A673 (cell line): ENCODE measurements around the gene MZB1. TPM values are rescaled to one million over a fixed set of nuclear protein-coding genes. Genes with fewer than 3 reads are reported as not detected.

Experiments
- BruUV-seq: library from RNA; stranded (reverse); fragments of 400-500 nt; replicated peaks from 2 replicates; lab custom pipeline; 2021; lab: Mats Ljungman, UMichigan
- CTCF ChIA-PET: fragments of 300-600 bp; sonication (Branson Sonifier 250); formaldehyde crosslinking; loops from one replicate; lab custom pipeline; 2022; ENCODE audit warnings: antibody characterized with exemption; lab: Charles Lee
- POLR2A ChIA-PET: fragments of 300-600 bp; sonication (Branson Sonifier 250); formaldehyde crosslinking; loops from one replicate; lab custom pipeline; 2022; ENCODE audit warnings: antibody characterized with exemption; ENCODE audit not compliant: low non-redundant PET; lab: Charles Lee
- DNase-seq: peaks from one replicate; pipeline ENCODE4 v3.0.0-alpha.2; 2015; ENCODE audit warnings: low spot score
- H3K27ac ChIP-seq: fragments of 200-600 bp; sonication (generic); 2 replicates; pipeline ENCODE4 v1.5.1; 2016; ENCODE audit warnings: mixed run types, low read depth, mild to moderate bottlenecking, mixed read lengths, antibody characterized with exemption, low read length; ENCODE audit not compliant: poor library complexity, severe bottlenecking
- H3K27me3 ChIP-seq: fragments of 200-600 bp; sonication (generic); replicated peaks from 2 replicates; pipeline ENCODE4 v1.6.1; 2017; ENCODE audit warnings: mixed run types, low read depth, mild to moderate bottlenecking, mixed read lengths, antibody characterized with exemption, low read length; ENCODE audit not compliant: insufficient read depth, poor library complexity
- H3K36me3 ChIP-seq: fragments of 200-600 bp; sonication (generic); 2 replicates; pipeline ENCODE4 v1.6.1; 2016; ENCODE audit warnings: mixed run types, mild to moderate bottlenecking, mixed read lengths, antibody characterized with exemption, low read length; ENCODE audit not compliant: insufficient read depth, poor library complexity, severe bottlenecking
- H3K4me1 ChIP-seq: fragments of 200-600 bp; sonication (generic); 2 replicates; pipeline ENCODE4 v1.6.1; 2017; ENCODE audit warnings: mixed run types, mild to moderate bottlenecking, mixed read lengths, antibody characterized with exemption, low read length; ENCODE audit not compliant: insufficient read depth, poor library complexity, severe bottlenecking
- H3K4me3 ChIP-seq: fragments of 200-600 bp; sonication (generic); 2 replicates; pipeline ENCODE4 v1.5.1; 2016; ENCODE audit warnings: low read depth, mixed run types, mild to moderate bottlenecking, mixed read lengths, low read length; ENCODE audit not compliant: poor library complexity, severe bottlenecking
- H3K9me3 ChIP-seq: fragments of 200-600 bp; sonication (generic); 2 replicates; pipeline ENCODE4 v1.6.1; 2016; ENCODE audit warnings: mixed run types, low read depth, mild to moderate bottlenecking, mixed read lengths, antibody characterized with exemption, low read length; ENCODE audit not compliant: poor library complexity, severe bottlenecking
- EZH2 ChIP-seq: fragments of 200-600 bp; sonication (generic); IDR thresholded peaks from 2 replicates; pipeline ENCODE4 v1.6.1; 2017; ENCODE audit warnings: borderline replicate concordance, low read depth, mild to moderate bottlenecking, mixed read lengths, antibody characterized with exemption, low read length; ENCODE audit not compliant: poor library complexity, severe bottlenecking
- intact Hi-C: fragments of 100-400 bp; cut with micrococcal nuclease; formaldehyde crosslinking; loops from one replicate; pipeline ENCODE4 v1.10.0; 2022; ENCODE audit not compliant: unreplicated experiment
- total RNA-seq: library from RNA; stranded (reverse); gene quantifications from 2 replicates; pipeline ENCODE4 v1.2.3, GENCODE V29; 2021
- TF ChIP-seq, protein P1 (sequence below): fragments of 300-800, 200-600 bp; sonication (generic); conservative IDR thresholded peaks from 2 replicates; pipeline ENCODE4 v1.5.1; 2017; ENCODE audit warnings: low read depth, mild to moderate bottlenecking, antibody characterized with exemption, low read length, moderate library complexity, mixed read lengths

MZB1 gene
- total RNA-seq, 1 experiment from 2014 or later: not detected

DNA sequence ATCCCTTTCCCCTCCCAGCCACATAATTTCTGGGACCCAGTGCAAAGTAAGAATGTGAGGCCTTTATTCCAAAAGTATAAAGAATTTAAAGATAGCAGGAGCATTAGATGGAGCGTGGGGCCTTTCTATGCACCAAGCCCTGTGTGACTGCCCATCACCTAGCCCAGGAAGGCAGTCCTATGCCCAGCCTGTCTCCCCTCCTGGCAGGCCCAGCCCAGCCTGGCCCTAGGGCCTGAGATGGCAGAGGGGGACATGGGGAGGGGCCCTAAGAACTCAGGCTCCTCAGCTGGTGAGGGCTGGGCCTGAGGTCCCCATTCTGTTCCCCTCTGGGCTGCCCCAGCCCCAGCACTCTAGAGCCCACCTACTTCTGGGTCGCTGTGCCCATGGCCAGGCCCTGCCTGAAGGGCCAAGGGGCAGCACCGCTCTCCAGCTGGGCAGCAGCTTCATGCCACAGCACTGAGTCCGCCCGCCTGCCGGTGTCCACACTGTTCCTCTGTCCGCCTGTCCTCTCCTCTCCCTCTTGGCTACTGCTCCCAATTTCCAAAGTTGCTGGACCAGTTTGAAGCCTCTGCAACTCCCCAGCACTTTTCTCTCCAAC is 5.6 kb downstream of the MZB1 start:
- DNase-seq: no peak
- CTCF ChIA-PET: no interaction called here
- TF ChIP-seq, protein P1, sequence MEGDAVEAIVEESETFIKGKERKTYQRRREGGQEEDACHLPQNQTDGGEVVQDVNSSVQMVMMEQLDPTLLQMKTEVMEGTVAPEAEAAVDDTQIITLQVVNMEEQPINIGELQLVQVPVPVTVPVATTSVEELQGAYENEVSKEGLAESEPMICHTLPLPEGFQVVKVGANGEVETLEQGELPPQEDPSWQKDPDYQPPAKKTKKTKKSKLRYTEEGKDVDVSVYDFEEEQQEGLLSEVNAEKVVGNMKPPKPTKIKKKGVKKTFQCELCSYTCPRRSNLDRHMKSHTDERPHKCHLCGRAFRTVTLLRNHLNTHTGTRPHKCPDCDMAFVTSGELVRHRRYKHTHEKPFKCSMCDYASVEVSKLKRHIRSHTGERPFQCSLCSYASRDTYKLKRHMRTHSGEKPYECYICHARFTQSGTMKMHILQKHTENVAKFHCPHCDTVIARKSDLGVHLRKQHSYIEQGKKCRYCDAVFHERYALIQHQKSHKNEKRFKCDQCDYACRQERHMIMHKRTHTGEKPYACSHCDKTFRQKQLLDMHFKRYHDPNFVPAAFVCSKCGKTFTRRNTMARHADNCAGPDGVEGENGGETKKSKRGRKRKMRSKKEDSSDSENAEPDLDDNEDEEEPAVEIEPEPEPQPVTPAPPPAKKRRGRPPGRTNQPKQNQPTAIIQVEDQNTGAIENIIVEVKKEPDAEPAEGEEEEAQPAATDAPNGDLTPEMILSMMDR: no peak
- TF ChIP-seq EZH2: no peak
- Histone ChIP-seq H3K9me3 (no peaks in the 10 kb centered on the region), H3K27ac (no peak overlapping the region), H3K36me3 (no peaks in the 10 kb centered on the region), H3K27me3 (no peaks in the 10 kb centered on the region), H3K4me1 (peaks cover 13% of the 10 kb centered on the region), H3K4me3 (no peak overlapping the region)
- no TSS peak for BruUV-seq
- POLR2A ChIA-PET: no interaction called here
- intact Hi-C loops: no loop called here

DNA sequence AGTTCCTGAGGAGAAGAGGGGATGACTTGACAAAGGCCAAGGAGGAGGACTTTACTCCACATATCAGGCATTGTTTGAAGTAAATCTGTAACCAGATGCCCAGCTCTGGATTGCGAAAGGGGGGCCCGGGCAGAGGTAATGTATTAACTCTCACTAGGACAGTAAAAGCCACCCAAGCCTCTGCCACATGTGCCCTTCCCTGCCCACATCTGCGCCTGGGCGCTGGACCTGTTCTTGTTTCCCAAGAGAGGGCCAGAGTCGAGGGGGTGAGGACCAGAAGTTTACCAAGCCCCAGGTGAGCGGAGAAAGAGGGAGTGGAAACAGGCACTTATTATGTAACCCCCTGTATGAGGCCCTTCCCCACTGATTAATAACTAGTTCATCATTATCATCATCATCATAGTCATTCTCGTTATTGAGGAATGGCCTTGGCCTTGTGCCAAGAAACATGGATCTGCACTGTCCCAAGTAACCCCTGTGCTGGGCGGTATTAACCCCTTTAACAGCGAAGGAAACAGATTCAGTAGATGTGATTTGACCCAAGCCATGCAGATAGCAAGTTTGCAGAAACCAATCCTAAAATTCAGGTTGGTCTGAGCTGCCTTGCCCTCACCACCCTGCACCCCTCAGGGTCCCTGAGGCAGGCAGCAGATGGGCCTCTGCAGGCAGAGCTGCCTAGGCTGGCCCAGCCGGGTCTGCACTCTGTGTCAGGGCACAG is 6.3 kb downstream of the MZB1 start, which contains the start of gene SLC23A1:
Gene SLC23A1, minus strand, starts transcription at position 23 of the 718 bp plus-strand sequence. CDS start 44 bp downstream, outside the sequence.
- H3K36me3 ChIP-seq: no peaks in the 10 kb centered on the region
- no TSS peak for BruUV-seq
- ChIA-PET POLR2A (interaction anchor here (0.6 kb wide), 1 partner anchor 430 kb away, joined by 5 read pairs; no protein-coding TSS in a partner anchor), CTCF (no interaction called here)
- H3K9me3 ChIP-seq: no peaks in the 10 kb centered on the region
- intact Hi-C loops: no loop called here
- peaks cover 10% of the 10 kb centered on the region for H3K4me1 ChIP-seq
- no peak within 1 kb of the TSS for H3K27ac ChIP-seq
- DNase-seq: no peak
- no peak within 1 kb of the TSS for H3K4me3 ChIP-seq
- H3K27me3 ChIP-seq: no peaks in the 10 kb centered on the region
- TF ChIP-seq, protein P1: no peak
- TF ChIP-seq EZH2: no peak

DNA sequence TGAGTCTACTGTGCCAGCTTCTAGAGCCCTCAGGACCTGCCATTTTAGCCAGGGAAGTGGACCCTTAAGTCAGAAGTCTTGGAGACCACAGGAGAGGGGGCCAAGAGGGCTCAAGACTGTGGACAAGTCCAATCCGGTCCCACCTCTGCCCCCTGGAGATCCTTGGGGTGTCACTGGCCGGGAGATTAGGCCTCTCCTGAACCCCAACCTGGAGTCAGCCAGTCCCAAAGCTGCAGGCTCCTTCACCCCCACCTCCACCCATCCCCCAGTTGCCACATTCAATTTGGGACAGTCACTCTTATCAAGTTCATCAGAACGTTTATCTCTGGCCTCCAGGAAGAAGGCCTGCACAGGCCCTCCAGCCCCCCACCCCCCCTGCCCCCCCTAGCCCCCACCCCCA is 6.9 kb downstream of the MZB1 start:
- intact Hi-C loops: no loop called here
- Histone ChIP-seq H3K4me1 (peaks cover 4% of the 10 kb centered on the region), H3K4me3 (no peak overlapping the region), H3K36me3 (no peaks in the 10 kb centered on the region), H3K9me3 (no peaks in the 10 kb centered on the region), H3K27me3 (no peaks in the 10 kb centered on the region), H3K27ac (no peak overlapping the region)
- DNase-seq: no peak
- TF ChIP-seq, protein P1: no peak
- TF ChIP-seq EZH2: no peak
- POLR2A ChIA-PET: no interaction called here
- CTCF ChIA-PET: no interaction called here
- no TSS peak for BruUV-seq
